GM18873 (cell line): ENCODE results near the gene CNPY1.

Source experiments
- ATAC-seq: cut with Tn5 transposase; IDR thresholded peaks from one replicate; pipeline ENCODE4 v1.9.1; 2021; ENCODE audit warnings: mild to moderate bottlenecking, moderate library complexity, moderate number of reproducible peaks; ENCODE audit not compliant: unreplicated experiment, low FRiP score

CNPY1 gene

DNA sequence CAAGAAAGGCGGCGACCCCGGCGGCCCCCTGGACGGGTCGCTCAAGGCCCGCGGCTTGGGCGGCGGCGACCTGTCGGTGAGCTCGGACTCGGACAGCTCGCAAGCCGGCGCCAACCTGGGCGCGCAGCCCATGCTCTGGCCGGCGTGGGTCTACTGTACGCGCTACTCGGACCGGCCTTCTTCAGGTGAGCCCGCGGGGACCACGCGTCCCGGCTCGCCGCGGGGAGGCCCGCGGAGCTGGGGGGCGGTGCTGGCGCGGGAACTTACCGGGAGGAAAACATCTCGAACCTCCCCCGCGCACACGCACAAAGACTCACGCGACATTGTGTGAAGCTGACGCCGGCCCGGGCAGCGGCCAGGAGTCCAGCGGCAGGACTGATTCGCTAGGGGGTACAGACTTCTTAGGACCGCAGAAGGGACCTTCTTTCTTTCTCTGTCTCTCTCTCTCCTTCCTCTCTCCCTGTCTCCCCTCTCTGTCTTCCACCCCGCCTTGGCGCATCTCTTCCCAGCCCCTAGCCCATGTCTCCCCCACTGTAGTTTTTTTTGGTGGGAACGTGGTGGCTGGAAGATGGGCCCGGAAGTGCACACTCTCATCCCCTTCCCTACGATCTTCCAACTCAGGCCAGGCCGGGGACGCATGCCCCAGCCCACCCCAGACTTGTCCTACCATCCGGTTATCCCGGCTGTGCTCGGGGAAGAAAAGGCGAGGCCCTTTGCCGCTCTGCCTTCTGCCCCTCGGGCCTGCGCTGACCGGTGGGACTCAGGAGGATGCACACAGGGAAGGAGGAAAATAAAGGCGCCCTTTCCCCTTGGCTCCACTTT, 87.3 kb downstream of the CNPY1 start:
- no peak for ATAC-seq

- ATAC-seq: no peak
These were observed 88.1 kb downstream of the CNPY1 start, which contains the start of gene EN2 for GRCh38 chr7:155458111-155458877. Gene EN2 (plus strand): TSS chr7:155458129. CDS start chr7:155458378, 249 bp downstream.

GRCh38 chr7:155457544-155458110, 88.7 kb downstream of the CNPY1 start:
- no peak for ATAC-seq

- ATAC-seq: no peak
These were observed 89.4 kb downstream of the CNPY1 start for GRCh38 chr7:155456738-155457543.

GRCh38 chr7:155455776-155456737, 90.3 kb downstream of the CNPY1 start:
- no peak for ATAC-seq

DNA sequence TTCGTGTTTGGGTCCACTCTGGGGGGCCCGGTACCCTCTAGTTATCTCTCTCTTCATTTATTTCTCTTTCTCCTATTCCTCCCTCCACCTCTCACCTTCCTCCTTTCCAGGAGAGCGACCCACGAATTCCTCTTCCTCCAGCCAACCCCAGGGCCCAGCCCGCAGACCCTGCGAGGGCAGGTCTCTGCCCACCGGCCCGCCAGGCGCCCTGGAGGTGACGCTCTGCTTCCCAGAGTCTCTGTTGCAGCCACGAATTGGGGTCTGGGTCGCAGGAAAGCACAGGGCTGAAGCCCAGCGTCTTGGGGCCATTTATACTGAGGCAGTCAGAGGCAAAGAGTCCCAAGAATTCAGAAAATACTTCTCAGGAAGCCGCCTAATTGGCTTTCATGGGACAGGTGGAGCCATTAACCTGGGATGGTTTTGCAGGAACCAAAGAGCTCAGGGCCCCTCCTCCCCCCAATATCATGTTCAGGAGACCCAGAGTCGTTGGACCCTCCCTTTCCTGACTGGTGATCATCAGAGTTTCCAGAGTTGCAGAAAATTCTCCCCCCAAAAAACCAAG, 91.1 kb downstream of the CNPY1 start:
- no peak for ATAC-seq

GRCh38 chr7:155454183-155455112, 91.9 kb downstream of the CNPY1 start:
- no peak for ATAC-seq

- ATAC-seq: no peak
These were observed 92.8 kb downstream of the CNPY1 start for GRCh38 chr7:155453296-155454182.

DNA sequence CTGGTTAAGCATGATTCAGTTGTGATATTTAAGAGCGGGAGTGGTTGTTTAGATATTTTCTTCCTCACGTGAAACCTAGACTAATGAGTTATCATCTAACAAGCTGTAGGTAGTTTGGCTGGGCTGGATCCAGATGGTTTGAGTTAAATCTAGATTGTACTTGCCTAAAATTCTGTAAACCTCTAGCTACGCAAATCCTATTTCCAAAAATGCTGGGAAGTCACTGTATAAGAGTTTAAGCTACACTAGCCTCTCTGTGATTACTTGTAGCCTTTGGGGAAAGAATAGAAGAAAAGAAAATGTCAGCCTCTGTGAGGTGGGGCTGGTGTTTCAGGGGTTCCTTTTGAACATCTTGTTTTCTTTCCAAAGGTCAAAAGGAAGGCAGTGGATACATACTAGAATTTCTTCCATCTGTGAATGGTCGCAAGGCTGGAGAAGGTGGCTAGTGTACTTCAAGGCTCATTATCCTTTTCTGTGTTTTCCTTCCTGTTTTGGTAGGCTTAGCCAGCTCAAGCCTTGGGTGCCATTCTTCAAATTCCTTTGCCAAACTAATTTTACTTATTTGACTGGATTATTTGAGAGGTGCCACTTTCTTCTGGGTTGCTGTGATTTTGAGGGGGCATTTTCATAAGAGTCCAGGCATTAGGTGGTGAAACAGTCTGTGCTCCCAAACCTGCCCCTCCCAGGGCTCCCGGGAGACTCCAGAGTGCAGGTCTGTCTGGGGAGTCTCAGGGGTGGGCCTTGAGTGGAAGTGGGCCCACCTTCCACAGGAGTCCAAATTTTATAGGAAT, 93.7 kb downstream of the CNPY1 start:
- ATAC-seq: no peak

GRCh38 chr7:155451840-155452239, 94.5 kb downstream of the CNPY1 start:
- ATAC-seq: no peak
